HG03439 (cell line): ENCODE data around the gene MRPS31.
"Not testable (repeated sequence)": the region's sequence is repeated elsewhere in the genome, so short reads cannot be mapped to it uniquely, and the experiment has no call there.

Source experiments
- ATAC-seq: cut with Tn5 transposase; IDR thresholded peaks from one replicate; pipeline ENCODE4 v1.9.1; 2021; ENCODE audit warnings: mild to moderate bottlenecking, moderate library complexity; ENCODE audit not compliant: unreplicated experiment

MRPS31 gene

GRCh38 chr13:40789275-40790153, 18.5 kb upstream of the MRPS31 start, which contains the start of gene SLC25A15:
TSS of gene SLC25A15 (plus strand) at chr13:40789611. CDS start at chr13:40793227, 3,616 bp downstream.
- ATAC-seq, result peak; percentile 87

GRCh38 chr13:40788540-40789274, 17.7 kb upstream of the MRPS31 start:
- ATAC-seq, result not testable (repeated sequence)

- ATAC-seq, result no peak
These were observed 16.1 kb upstream of the MRPS31 start for GRCh38 chr13:40787062-40787461.

GRCh38 chr13:40786568-40786996, 15.6 kb upstream of the MRPS31 start:
- no peak for ATAC-seq

GRCh38 chr13:40784540-40784939, 13.6 kb upstream of the MRPS31 start:
- no peak for ATAC-seq

- ATAC-seq, result not testable (repeated sequence)
These were observed 12.0 kb upstream of the MRPS31 start for GRCh38 chr13:40782971-40783370.

- ATAC-seq, result no peak
These were observed 10.7 kb upstream of the MRPS31 start for GRCh38 chr13:40781717-40782116.

- ATAC-seq, result no peak
These were observed 9.9 kb upstream of the MRPS31 start for GRCh38 chr13:40780822-40781401.

GRCh38 chr13:40779796-40780285, 8.9 kb upstream of the MRPS31 start:
- ATAC-seq, result no peak

- ATAC-seq, result no peak
These were observed 8.1 kb upstream of the MRPS31 start for GRCh38 chr13:40779049-40779448.

- no peak for ATAC-seq
These were observed 6.8 kb upstream of the MRPS31 start for GRCh38 chr13:40777809-40778175.

- peak; percentile 81 for ATAC-seq
These were observed 6.3 kb upstream of the MRPS31 start for GRCh38 chr13:40777166-40777808.

- peak; percentile 55 for ATAC-seq
These were observed 5.7 kb upstream of the MRPS31 start for GRCh38 chr13:40776681-40777165.

GRCh38 chr13:40776232-40776631, 5.2 kb upstream of the MRPS31 start:
- no peak for ATAC-seq

- no peak for ATAC-seq
These were observed 3.7 kb upstream of the MRPS31 start for GRCh38 chr13:40774672-40775071.

GRCh38 chr13:40772765-40773473, 1.9 kb upstream of the MRPS31 start:
- no peak for ATAC-seq

- no peak for ATAC-seq
These were observed 419 bp downstream of the MRPS31 start for GRCh38 chr13:40770609-40770933.

- no peak for ATAC-seq
These were observed 1.0 kb downstream of the MRPS31 start for GRCh38 chr13:40769970-40770369.

GRCh38 chr13:40765602-40766001, 5.4 kb downstream of the MRPS31 start:
- ATAC-seq, result no peak
